NOMO-1 (cell line): ENCODE data around the gene PGK2.
A peak's percentile ranks its signal among the peaks of the same experiment; 100 is the strongest.
"Not testable (repeated sequence)": the region's sequence is repeated elsewhere in the genome, so short reads cannot be mapped to it uniquely, and the experiment has no call there.

Experiments
- DNase-seq, 2 experiments: peaks; one replicate each; lab custom pipeline; 2025; ENCODE audit not compliant: unreplicated experiment in 2 of 2; lab: John Stamatoyannopoulos, UW

Gene PGK2

GRCh38 chr6:49787176-49787575 is at the start of gene PGK2:
PGK2 (minus strand) TSS chr6:49787285; CDS start chr6:49787187, 98 bp downstream.
- DNase-seq, result no peak

GRCh38 chr6:49835140-49835539 is 48.1 kb upstream of the PGK2 start:
- no peak for DNase-seq

GRCh38 chr6:49833386-49833785 is 46.3 kb upstream of the PGK2 start:
- no peak for DNase-seq

- DNase-seq, result peak in 1 of 2 experiments; percentile 1
Measured at GRCh38 chr6:49826743-49827406, 39.8 kb upstream of the PGK2 start.

GRCh38 chr6:49815166-49815565 is 28.1 kb upstream of the PGK2 start:
- no peak for DNase-seq

GRCh38 chr6:49813248-49813647 is 26.2 kb upstream of the PGK2 start:
- DNase-seq, result no peak

- DNase-seq, result no peak
Measured at GRCh38 chr6:49806145-49806544, 19.1 kb upstream of the PGK2 start.

GRCh38 chr6:49805246-49805645 is 18.2 kb upstream of the PGK2 start:
- DNase-seq, result no peak

GRCh38 chr6:49801525-49801924 is 14.4 kb upstream of the PGK2 start:
- no peak for DNase-seq

GRCh38 chr6:49799090-49799489 is 12.0 kb upstream of the PGK2 start:
- DNase-seq, result no peak

- not testable (repeated sequence) for DNase-seq
Measured at GRCh38 chr6:49796842-49797455, 9.9 kb upstream of the PGK2 start.

GRCh38 chr6:49790341-49790740 is 3.3 kb upstream of the PGK2 start:
- no peak for DNase-seq

- no peak for DNase-seq
Measured at GRCh38 chr6:49784272-49784671, 2.8 kb downstream of the PGK2 start.

- no peak for DNase-seq
Measured at GRCh38 chr6:49782725-49783124, 4.4 kb downstream of the PGK2 start.

- no peak for DNase-seq
Measured at GRCh38 chr6:49782293-49782692, 4.8 kb downstream of the PGK2 start.

GRCh38 chr6:49776444-49776843 is 10.6 kb downstream of the PGK2 start:
- DNase-seq, result no peak

GRCh38 chr6:49775043-49775442 is 12.0 kb downstream of the PGK2 start:
- no peak for DNase-seq

- no peak for DNase-seq
Measured at GRCh38 chr6:49772285-49772684, 14.8 kb downstream of the PGK2 start.

- no peak for DNase-seq
Measured at GRCh38 chr6:49766762-49767161, 20.3 kb downstream of the PGK2 start.

- DNase-seq, result no peak
Measured at GRCh38 chr6:49764571-49765236, 22.4 kb downstream of the PGK2 start.

GRCh38 chr6:49744259-49744658 is 42.8 kb downstream of the PGK2 start, which contains the start of gene CRISP3:
CRISP3 (minus strand) TSS chr6:49744388; CDS start chr6:49744367, 21 bp downstream.
- DNase-seq, result no peak

GRCh38 chr6:49743429-49743828 is 43.7 kb downstream of the PGK2 start:
- DNase-seq, result no peak
